HPDE6-E6E7 (cell line): ENCODE data around the gene LIME1.

Experiments used
- DNase-seq: peaks from one replicate; pipeline ENCODE4 v3.0.0; 2011; ENCODE audit warnings: missing footprints; ENCODE audit errors: extremely low spot score

The LIME1 gene

GRCh38 chr20:63696628-63697356, 39.7 kb upstream of the LIME1 start, which contains the start of gene TNFRSF6B:
TSS of gene TNFRSF6B (plus strand) at chr20:63696652. CDS start at chr20:63696768, 116 bp downstream.
- no peak for DNase-seq

GRCh38 chr20:63697357-63697867, 39.1 kb upstream of the LIME1 start:
- DNase-seq = no peak

DNA sequence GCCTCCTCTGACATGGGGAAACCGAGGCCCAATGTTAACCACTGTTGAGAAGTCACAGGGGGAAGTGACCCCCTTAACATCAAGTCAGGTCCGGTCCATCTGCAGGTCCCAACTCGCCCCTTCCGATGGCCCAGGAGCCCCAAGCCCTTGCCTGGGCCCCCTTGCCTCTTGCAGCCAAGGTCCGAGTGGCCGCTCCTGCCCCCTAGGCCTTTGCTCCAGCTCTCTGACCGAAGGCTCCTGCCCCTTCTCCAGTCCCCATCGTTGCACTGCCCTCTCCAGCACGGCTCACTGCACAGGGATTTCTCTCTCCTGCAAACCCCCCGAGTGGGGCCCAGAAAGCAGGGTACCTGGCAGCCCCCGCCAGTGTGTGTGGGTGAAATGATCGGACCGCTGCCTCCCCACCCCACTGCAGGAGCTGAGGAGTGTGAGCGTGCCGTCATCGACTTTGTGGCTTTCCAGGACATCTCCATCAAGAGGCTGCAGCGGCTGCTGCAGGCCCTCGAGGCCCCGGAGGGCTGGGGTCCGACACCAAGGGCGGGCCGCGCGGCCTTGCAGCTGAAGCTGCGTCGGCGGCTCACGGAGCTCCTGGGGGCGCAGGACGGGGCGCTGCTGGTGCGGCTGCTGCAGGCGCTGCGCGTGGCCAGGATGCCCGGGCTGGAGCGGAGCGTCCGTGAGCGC, 38.5 kb upstream of the LIME1 start:
- DNase-seq = no peak

- DNase-seq = peak; percentile 98
Observed at GRCh38 chr20:63698739-63699465, 37.6 kb upstream of the LIME1 start.

- DNase-seq = no peak
Observed at GRCh38 chr20:63699466-63700198, 36.8 kb upstream of the LIME1 start.

DNA sequence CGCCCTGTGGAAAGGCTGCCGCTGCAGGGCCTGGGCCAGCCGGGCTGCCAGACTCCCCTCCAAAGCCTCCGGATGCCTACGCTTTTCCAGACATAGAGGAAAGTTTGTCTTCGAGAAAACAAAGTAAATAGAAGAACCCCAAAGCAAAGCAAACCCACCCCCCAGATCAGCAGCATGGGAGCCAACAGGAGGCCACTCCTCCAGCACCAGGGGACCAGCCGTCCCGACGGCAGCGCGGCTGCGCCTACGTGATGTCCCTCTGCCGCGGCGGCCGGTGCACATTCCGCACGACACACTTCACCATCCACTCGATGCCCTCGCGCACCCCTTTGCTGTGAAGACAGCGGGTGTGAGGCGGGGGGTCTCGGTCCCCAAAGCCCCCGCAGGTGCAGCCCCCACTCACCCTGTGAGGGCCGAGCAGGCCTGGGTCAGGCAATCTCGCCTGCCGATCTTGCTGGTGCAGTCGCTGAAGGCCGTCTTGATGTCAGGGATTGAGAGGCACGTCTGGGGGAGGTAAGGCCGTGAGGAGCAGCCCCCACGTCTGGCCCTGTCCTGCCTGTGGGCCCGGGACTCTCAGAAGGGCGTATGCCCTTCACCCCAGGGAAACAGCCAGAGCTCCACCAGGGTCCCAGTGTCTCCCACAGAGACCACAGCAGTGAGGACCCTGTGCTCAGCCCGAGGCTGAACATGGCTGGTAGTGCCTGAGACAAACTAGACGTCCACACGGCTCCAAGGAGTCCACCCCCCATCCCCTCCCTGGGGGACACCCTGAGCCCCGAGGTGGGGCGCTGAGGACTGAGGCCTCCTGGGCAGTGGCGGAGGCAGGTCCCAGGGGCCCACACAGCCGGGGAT, 36.0 kb upstream of the LIME1 start:
- DNase-seq = no peak

GRCh38 chr20:63701051-63701328, 35.5 kb upstream of the LIME1 start:
- DNase-seq = no peak

GRCh38 chr20:63701329-63702035, 35.0 kb upstream of the LIME1 start:
- no peak for DNase-seq

DNA sequence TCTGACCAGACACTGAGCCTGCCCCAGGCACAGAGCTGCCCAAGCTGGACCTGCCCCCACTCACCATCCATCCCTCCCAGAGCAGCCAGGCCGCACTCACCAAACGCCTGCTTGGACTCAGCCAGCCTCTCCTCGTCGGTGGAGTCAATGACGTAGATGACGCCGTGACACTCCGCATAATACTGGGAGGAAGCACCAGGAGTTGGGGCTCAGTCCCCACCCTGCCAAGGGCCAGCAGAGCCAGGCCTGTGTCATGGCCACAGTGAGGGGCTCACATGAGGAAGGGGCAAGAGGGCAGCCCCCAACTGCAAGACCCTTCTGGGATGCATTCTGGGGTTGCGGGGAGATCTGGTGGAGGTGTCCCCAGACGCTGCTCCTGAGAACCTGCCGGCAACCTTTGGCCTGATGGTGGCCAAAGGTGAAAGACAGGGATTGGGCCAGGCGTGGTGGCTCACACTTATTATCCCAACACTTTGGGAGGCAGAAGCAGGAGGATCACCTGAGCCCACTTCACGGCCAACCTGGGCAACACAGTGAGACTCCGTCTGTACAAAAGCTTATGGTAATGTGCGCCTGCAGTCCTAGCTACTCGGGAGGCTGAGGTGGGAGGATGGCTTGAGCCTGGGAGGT, 34.3 kb upstream of the LIME1 start:
- DNase-seq = no peak

GRCh38 chr20:63702751-63703470, 33.6 kb upstream of the LIME1 start:
- no peak for DNase-seq

DNA sequence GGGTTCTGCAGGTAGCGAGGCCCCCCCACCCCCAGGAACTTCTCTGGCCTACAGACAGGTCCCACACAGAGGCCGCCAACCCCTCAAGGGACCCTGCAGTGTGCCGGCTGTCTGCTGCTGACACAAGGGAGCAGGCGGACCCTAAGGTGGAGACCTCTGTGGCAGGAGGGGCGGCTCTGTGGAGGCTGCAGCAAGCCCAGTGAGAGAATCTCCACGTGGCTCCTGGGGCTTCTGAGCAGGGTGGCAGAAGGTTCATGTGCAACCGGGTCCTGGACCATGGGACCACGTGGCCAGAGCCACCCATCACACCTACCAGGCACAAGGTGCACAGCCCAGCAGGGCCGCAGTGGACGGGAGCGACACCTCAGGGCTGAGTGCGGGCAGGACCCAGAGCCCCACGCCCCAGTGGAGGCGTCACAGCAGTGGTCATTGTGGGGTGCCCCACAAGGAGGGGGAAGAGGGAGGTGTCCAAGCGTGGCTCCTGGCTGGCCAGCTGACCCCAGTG, 32.9 kb upstream of the LIME1 start:
- DNase-seq = no peak

DNA sequence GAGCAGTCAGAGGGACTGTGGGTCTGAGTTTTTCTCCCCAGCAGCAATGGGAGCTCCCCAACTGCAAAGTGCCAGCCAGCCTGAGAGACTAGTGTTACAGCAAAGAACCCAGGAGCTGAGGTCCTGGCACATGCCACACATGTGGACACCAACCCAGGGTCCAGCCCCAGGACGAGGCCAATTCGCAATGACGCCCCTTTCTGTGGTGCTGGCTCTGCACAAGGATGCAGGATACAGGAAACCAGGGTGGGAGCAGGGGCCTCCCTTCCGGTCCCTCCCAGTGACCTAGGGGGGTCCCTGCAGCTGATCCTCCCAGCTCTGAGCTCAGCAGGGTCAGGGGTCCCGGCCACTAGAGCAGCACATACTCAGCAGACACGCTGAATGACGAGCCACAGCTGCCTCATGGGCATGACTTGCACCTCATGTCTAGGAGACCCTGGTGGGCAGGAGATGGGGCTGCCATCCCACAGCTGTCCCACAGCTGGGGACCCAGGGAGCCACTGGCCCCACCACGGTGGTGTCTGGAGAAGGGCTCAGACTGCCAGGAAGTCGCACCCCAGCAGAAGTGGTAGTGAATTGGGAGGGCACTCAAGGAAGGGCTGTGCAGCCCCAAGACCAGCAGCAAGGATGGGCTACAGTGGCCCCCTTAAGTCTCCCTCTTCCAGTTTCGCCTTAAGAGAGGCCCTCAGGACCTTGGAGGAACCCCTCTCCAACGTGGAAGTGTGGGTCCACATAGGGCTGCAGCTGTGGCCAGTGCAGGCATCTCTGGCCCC, 32.3 kb upstream of the LIME1 start:
- DNase-seq = no peak

DNA sequence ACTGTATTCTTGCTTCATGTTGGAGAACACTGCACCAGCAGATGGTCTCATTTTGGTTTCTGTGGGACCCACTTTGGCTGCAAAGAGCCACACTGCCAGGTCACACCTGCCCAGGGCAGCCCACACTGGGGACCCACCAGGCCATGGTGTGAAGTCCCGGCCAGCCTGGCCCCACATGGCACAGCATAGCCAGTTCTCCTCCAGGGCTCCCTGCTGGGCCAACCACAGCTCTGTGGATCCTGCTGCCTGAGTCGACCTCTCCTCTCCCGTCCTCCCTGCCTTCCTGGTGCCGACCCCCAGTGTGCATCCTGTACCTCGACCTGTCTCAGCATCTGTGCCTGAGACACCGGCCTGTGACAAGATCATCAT, 31.7 kb upstream of the LIME1 start:
- no peak for DNase-seq

GRCh38 chr20:63705232-63706026, 31.0 kb upstream of the LIME1 start:
- DNase-seq = no peak

DNA sequence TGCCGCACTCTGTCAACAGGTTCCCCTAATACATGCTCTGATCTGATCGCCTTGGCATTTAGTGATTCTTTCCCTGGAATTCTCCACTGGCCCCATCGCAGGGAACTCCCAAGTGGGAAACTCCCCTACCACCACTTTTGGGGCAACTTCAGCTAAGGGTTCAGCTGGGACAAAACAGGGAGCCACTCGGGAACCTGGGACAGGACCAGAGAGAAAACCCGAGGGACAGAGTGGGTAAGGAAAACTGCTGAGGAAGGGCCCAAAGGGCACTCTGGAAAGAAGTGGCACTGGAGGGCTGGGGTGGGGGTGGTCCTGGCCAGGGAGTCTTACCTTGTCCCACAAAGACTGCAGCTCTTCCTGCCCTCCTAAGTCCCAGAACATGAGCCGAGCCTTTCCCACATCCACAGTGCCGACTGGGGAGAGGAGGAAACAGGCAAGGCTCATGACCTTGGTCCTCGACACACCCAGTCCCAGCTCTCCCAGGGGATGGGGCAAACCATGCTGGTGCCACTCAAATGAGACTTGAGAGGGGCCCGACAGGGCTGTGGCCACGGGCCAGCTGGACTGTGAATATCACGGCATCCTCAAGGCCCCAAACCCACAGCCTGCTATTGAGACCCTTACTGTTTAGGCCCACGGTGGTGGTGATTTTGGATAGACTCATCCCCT, 30.3 kb upstream of the LIME1 start:
- DNase-seq = no peak

DNA sequence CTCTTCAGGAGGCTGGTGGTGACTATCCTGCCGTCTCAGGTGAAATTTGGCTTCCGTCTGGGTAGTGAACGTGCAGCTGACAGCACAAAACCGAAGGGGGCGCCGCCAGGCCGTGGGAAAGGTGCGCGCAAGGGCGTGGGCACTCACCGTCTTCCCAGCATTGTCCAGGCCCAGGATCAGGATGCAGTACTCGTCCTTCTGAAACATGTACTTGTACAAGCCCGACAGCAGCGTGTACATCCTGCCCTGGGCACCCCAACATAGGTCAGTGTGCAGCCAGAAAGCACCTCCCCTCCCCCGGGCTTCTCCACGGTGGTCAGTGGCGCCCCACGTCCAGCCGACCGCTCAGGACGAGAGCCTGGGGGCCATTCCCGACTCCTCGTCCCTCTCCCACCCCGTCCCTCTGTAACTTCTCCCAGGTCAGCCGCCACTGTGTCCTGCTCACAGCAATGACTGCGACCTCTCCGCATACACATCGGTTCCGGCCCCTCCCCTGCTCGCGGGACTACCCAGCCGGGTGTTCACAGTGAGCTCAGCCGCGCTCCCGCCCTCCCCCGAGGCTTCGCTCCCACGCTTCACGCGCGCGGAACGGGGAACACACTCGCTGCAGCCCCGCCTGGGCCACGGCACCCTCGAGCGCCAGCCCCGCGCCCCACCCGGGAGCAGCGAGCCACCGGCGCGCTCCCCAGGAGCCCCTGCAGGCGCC, 29.5 kb upstream of the LIME1 start:
- DNase-seq = no peak
